Stimulated activated naive B cell treated with anti-CD40 and anti-IgM and Interleukin-4, amounts not matched to agents 10 μg/mL and 1 μg/mL and 100 μg/mL, for 72 hours (primary cell): ENCODE measurements around the gene MIEF1.
A peak's percentile ranks its signal among the peaks of the same experiment; 100 is the strongest.
"Not testable (repeated sequence)": the region's sequence is repeated elsewhere in the genome, so short reads cannot be mapped to it uniquely, and the experiment has no call there.

ENCODE experiments used
- ATAC-seq, 2 donors: fragments of 150-1000 bp; cut with Tn5 transposase; replicated peaks; 2 replicates each; pipeline ENCODE4 v1.10.0; 2021; ENCODE audit warnings: moderate library complexity in 1 of 2
- DNase-seq: peaks from one replicate; pipeline ENCODE4 v3.0.0; 2021
- H3K27ac Mint-ChIP-seq: one replicate; pipeline ENCODE4 v1.8.0; 2022; ENCODE audit warnings: mild to moderate bottlenecking, mixed read lengths
- H3K27me3 Mint-ChIP-seq, 2 donors: one replicate each; pipeline ENCODE4 v1.8.0; 2022; ENCODE audit warnings: mixed read lengths in 2 of 2
- H3K36me3 Mint-ChIP-seq, 2 donors: one replicate each; pipeline ENCODE4 v1.8.0; 2022; ENCODE audit warnings: mixed read lengths in 2 of 2, mild to moderate bottlenecking in 1 of 2
- H3K4me1 Mint-ChIP-seq, 2 donors: one replicate each; pipeline ENCODE4 v1.8.0; 2022; ENCODE audit warnings: mixed read lengths in 2 of 2, mild to moderate bottlenecking in 1 of 2
- H3K4me3 Mint-ChIP-seq, 2 donors: one replicate each; pipeline ENCODE4 v1.8.0; 2022; ENCODE audit warnings: mild to moderate bottlenecking in 2 of 2, mixed read lengths in 2 of 2, moderate library complexity in 1 of 2
- H3K9me3 Mint-ChIP-seq, 2 donors: one replicate each; pipeline ENCODE4 v1.8.0; 2022; ENCODE audit warnings: mixed read lengths in 2 of 2, mild to moderate bottlenecking in 1 of 2

The MIEF1 gene

DNA sequence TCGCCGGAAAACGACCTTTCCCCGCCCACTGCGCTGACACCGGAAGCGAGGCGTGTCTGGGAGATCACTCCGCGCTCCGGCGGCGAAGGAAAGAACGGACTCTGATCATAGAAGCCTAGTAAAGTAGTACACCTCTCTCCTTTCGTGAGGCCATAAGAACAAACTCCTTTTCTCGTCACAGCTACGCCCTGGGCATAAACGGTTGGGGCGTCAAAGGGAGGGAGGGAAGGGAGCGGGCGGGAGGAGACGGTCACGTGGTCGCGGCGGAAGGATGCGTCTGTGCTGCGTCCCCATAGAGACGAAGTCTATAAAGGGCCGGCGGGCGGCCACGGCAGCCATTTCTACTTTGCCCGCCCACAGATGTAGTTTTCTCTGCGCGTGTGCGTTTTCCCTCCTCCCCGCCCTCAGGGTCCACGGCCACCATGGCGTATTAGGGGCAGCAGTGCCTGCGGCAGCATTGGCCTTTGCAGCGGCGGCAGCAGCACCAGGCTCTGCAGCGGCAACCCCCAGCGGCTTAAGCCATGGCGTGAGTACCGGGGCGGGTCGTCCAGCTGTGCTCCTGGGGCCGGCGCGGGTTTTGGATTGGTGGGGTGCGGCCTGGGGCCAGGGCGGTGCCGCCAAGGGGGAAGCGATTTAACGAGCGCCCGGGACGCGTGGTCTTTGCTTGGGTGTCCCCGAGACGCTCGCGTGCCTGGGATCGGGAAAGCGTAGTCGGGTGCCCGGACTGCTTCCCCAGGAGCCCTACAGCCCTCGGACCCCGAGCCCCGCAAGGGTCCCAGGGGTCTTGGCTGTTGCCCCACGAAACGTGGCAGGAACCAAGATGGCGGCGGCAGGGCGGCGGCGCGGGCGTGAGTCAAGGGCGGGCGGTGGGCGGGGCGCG is 18.4 kb downstream of the MIEF1 start, which contains the start of gene ATF4:
ATF4 (plus strand) TSS at position 337 of the 880 bp plus-strand sequence. CDS start 884 bp downstream, outside the sequence.
- Mint-ChIP-seq H3K4me3 (peak within 1 kb of the TSS; percentile 85 to 99), H3K27me3 (no peaks in the 10 kb centered on the region), H3K9me3 (no peaks in the 10 kb centered on the region), H3K36me3 (peaks cover 61 to 62% of the 10 kb centered on the region in 2 donors), H3K27ac (peak within 1 kb of the TSS; percentile 97), H3K4me1 (peaks cover 45 to 69% of the 10 kb centered on the region in 2 donors)
- DNase-seq (peak; percentile 63), ATAC-seq (peak; percentile 31 to 35)

DNA sequence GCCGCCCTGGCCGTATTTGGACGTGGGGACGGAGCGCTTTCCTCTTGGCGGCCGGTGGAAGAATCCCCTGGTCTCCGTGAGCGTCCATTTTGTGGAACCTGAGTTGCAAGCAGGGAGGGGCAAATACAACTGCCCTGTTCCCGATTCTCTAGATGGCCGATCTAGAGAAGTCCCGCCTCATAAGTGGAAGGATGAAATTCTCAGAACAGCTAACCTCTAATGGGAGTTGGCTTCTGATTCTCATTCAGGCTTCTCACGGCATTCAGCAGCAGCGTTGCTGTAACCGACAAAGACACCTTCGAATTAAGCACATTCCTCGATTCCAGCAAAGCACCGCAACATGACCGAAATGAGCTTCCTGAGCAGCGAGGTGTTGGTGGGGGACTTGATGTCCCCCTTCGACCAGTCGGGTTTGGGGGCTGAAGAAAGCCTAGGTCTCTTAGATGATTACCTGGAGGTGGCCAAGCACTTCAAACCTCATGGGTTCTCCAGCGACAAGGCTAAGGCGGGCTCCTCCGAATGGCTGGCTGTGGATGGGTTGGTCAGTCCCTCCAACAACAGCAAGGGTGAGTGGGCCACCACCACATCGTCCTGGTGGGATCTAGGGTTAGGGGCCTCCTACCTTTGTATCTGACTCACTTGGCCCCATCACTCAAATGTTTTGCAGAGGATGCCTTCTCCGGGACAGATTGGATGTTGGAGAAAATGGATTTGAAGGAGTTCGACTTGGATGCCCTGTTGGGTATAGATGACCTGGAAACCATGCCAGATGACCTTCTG is 19.2 kb downstream of the MIEF1 start:
- ATAC-seq, H3K27me3 Mint-ChIP-seq, H3K9me3 Mint-ChIP-seq, DNase-seq: not testable (repeated sequence)
- peak overlapping the region; percentile 85 to 99 for H3K4me3 Mint-ChIP-seq
- H3K4me1 Mint-ChIP-seq = peaks cover 44 to 69% of the 10 kb centered on the region in 2 donors
- H3K36me3 Mint-ChIP-seq = peaks cover 60 to 61% of the 10 kb centered on the region in 2 donors
- peak overlapping the region; percentile 97 for H3K27ac Mint-ChIP-seq

DNA sequence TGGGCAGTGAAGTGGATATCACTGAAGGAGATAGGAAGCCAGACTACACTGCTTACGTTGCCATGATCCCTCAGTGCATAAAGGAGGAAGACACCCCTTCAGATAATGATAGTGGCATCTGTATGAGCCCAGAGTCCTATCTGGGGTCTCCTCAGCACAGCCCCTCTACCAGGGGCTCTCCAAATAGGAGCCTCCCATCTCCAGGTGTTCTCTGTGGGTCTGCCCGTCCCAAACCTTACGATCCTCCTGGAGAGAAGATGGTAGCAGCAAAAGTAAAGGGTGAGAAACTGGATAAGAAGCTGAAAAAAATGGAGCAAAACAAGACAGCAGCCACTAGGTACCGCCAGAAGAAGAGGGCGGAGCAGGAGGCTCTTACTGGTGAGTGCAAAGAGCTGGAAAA is 20.0 kb downstream of the MIEF1 start:
- DNase-seq, ATAC-seq, H3K27me3 Mint-ChIP-seq, H3K9me3 Mint-ChIP-seq: not testable (repeated sequence)
- Mint-ChIP-seq H3K36me3 (peaks cover 63 to 64% of the 10 kb centered on the region in 2 donors), H3K27ac (peak overlapping the region; percentile 97), H3K4me1 (peaks cover 47 to 73% of the 10 kb centered on the region in 2 donors), H3K4me3 (peak overlapping the region; percentile 85 to 99)

DNA sequence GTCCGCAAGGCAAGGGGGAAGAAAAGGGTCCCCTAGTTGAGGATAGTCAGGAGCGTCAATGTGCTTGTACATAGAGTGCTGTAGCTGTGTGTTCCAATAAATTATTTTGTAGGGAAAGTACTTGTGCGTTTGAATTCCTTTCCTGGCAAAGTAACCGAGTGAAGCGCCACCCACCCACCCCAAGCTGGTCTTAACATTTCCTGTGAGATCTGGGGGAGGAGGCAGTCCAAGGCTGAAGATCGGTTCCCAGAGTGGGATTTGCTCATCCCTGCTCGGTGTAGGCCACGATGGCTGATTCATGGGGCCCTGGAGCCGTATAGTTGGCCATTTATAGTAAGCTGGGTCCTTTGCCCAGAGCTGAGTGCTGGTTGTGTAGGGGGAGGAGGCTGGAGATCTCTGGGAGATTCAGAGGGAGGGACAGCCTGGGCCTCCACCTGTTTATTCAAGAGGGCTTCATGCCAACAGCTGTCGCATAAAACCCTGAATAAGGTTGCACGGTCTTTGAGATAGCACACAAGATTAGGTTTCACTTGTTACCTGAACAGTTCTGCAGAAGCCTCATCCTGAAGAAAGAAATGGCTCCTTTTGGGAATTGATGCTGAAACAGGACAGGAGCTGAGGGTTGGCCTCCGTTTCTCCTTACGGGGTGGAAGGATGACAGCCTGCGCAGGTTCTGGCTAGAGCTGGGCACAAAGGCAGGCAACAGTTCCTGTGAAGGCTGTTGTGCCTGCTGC is 20.6 kb downstream of the MIEF1 start:
- Mint-ChIP-seq H3K9me3 (peaks cover 0 to 1% of the 10 kb centered on the region in 2 donors), H3K4me3 (peak overlapping the region; percentile 85 to 99), H3K4me1 (peaks cover 49 to 80% of the 10 kb centered on the region in 2 donors), H3K27me3 (no peaks in the 10 kb centered on the region), H3K27ac (peak overlapping the region; percentile 97), H3K36me3 (peaks cover 63 to 69% of the 10 kb centered on the region in 2 donors)
- DNase-seq (no peak), ATAC-seq (no peak)

DNA sequence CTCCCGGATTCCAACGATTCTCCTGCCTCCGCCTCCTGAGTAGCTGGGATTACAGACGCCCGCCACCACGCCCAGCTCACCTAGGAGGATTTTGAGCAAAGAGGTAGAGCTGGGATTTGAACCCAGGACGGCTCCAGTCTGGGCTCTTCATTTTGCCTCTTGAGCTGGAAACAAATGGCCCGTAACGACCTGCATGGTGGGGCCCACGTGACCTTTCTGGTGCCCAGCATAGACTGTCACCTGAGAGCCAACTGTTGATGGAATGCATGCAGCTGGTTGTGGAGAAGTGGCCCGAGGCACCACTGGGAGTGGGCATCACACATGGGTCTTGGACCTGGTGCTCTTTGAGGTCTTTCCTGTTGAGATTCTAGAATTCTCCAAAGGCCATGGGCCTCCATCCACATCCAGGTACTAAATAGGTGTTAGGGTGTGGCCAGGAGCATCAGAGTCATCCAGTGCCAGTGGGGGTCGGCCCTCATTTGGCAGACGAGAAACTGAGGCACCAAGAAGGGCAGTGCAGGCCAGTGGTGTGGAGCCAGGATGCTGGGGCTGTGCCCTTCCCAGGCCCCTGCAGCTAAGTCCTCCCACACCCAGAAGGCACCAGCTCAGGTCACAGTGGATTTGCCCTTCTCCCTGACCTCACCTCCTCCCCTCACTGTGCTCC is 22.1 kb downstream of the MIEF1 start:
- no peak for ATAC-seq
- peaks cover 59 to 88% of the 10 kb centered on the region in 2 donors for H3K4me1 Mint-ChIP-seq
- DNase-seq = no peak
- H3K27ac Mint-ChIP-seq = peak overlapping the region; percentile 80
- peak overlapping the region; percentile 59 to 99 for H3K4me3 Mint-ChIP-seq
- H3K27me3 Mint-ChIP-seq = no peaks in the 10 kb centered on the region
- peaks cover 0 to 1% of the 10 kb centered on the region in 2 donors for H3K9me3 Mint-ChIP-seq
- H3K36me3 Mint-ChIP-seq = peaks cover 72 to 83% of the 10 kb centered on the region in 2 donors

DNA sequence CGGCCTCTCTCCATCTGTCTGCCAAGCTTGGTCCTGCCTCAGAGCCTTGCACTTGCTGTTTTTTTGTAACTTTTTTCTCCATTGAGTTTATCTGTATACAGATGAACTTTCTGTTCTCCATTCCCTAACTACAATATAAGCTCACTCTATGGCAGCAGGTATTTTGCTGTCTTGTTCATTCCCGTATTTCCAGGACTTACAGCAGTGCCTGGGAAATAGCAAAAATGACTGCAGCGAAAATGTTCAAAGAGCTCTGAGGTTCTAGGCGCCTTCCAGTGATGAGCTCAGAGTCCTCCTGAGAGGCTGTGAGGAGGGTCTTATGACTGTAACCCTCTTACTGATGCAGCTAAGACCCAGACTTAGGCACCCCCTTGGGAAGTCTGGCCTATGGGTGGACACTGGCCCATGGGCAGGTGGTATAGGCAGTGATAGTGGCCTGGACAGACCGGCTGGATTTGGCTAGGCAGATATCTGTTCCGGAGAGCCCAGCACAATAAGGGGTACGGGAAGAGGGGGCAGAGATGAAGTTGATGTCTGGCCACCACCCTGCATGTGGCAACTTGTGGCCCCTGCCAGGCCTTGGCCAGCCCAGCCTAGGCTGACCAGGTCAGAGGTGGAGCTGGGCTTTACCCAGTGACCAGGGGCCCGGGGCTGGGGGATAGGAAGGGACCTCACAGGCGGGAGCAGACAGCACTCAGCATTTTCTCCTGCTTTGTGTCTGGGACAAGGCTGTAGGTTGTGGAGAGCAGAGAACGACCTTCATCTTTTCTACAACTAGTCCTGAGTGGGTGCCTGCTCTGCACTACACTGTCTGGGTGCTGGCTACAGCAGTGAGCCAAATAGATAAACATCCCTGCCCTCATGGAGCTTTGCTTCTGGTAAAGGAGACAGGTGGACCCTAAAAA is 22.9 kb downstream of the MIEF1 start:
- Mint-ChIP-seq H3K4me3 (peak overlapping the region; percentile 59), H3K27me3 (no peaks in the 10 kb centered on the region), H3K4me1 (peaks cover 67 to 92% of the 10 kb centered on the region in 2 donors), H3K9me3 (peaks cover 0 to 1% of the 10 kb centered on the region in 2 donors), H3K27ac (peak overlapping the region; percentile 70), H3K36me3 (peaks cover 78 to 90% of the 10 kb centered on the region in 2 donors)
- ATAC-seq (no peak), DNase-seq (no peak)

DNA sequence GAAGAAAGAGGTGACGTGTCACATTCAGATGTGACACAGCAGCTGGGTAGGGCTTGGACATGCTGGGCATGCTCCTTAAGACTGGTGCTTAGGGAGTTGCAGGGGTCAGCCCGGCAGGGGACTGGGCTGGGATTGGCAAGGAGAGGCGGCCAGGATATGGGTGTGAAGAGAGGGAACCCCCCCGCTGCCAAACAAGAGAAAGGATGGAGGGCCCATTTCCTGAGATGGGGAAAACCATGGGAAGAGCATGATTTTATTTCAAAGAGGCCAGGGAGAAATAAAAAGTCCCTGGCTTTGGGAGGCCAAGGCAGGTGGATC is 23.5 kb downstream of the MIEF1 start:
- no peaks in the 10 kb centered on the region for H3K27me3 Mint-ChIP-seq
- peaks cover 71 to 92% of the 10 kb centered on the region in 2 donors for H3K4me1 Mint-ChIP-seq
- H3K27ac Mint-ChIP-seq = peak overlapping the region; percentile 38
- H3K4me3 Mint-ChIP-seq = peak overlapping the region in 1 of 2 donors; percentile 62
- H3K9me3 Mint-ChIP-seq = peaks cover 0 to 1% of the 10 kb centered on the region in 2 donors
- no peak for DNase-seq
- peaks cover 76 to 90% of the 10 kb centered on the region in 2 donors for H3K36me3 Mint-ChIP-seq
- ATAC-seq = no peak

DNA sequence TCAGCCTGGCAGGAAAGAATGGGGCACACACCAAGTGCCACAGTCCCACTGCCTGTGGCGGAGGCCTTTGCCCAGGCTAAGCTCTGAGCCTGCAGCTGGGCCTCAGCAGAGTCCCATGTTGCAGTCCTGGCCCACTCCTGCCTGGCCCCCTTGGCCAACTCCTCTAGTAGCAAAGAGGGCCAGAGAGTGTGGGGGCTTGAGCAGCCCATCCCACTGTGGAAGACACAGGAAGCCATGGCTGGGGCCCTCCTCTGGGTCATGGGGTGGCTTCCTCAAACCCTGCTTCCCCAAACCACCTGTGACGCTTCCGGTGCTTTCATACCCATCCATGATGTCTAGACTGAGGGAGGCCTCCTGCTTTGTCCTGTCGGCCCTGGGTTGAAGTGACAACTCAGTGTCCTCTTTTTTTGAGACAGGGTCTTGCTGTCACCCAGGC is 24.7 kb downstream of the MIEF1 start:
- DNase-seq (no peak), ATAC-seq (peak; percentile 17 to 35)
- peaks cover 68 to 88% of the 10 kb centered on the region in 2 donors for H3K36me3 Mint-ChIP-seq
- peaks cover 0 to 1% of the 10 kb centered on the region in 2 donors for H3K9me3 Mint-ChIP-seq
- H3K27me3 Mint-ChIP-seq = no peaks in the 10 kb centered on the region
- H3K4me3 Mint-ChIP-seq = peak overlapping the region in 1 of 2 donors; percentile 7
- peak overlapping the region; percentile 81 for H3K27ac Mint-ChIP-seq
- H3K4me1 Mint-ChIP-seq = peaks cover 76 to 97% of the 10 kb centered on the region in 2 donors

DNA sequence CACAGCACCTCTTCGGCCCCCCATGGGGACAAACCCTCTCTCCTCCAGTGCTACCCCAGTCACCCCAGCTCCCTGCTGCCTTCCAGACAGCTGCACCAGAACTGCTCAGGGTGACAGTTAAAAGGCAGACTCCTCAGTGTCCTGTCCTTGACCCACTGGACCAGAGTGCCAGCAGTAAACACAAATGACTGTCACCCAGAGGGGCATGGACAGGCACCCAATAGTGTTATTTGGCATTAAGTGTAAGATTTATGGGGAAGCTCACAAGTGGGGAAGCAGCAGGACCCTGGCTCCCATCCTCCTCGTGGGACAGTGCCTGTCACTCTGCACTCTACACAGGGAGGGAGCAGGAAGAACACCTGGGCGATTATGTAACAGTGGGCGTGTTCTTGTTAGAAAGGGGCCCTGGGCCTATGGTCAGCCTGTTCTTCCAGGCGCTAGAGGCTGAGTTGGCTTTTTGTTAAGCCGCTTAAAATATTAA is 25.4 kb downstream of the MIEF1 start:
- peaks cover 72 to 93% of the 10 kb centered on the region in 2 donors for H3K4me1 Mint-ChIP-seq
- H3K36me3 Mint-ChIP-seq = peaks cover 64 to 86% of the 10 kb centered on the region in 2 donors
- peak overlapping the region; percentile 81 for H3K27ac Mint-ChIP-seq
- H3K4me3 Mint-ChIP-seq = peak overlapping the region in 1 of 2 donors; percentile 23
- ATAC-seq (no peak), DNase-seq (no peak)
- no peaks in the 10 kb centered on the region for H3K27me3 Mint-ChIP-seq
- H3K9me3 Mint-ChIP-seq = peaks cover 0 to 1% of the 10 kb centered on the region in 2 donors

DNA sequence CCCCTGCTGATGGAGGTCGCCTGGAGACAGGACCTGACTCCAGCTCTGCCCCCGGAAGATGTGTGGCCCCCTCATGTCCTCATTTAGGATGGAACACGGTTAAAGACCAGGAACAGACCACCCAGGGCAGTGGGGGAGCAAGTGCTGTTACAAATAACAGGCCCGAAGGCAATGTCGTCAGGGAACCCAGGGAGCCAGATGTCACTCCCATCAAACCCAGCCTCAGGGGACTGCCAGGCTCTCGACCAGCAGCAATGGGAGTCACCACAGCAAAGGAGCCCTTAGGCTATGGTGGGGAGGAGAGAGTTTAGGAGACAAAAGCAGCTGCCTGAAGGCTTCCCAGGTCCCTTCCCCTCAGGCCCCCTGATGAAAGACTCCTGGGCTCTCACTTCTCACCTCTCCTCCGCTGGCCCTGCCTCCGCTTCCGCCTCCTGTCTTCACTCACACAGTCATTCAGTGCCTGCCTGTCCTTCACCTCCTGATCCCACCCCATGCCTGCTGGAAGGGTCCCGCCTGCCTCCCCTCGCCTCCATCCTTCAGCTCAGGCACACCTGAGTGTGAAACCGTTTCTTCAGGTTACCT is 26.1 kb downstream of the MIEF1 start:
- Mint-ChIP-seq H3K36me3 (peaks cover 58 to 81% of the 10 kb centered on the region in 2 donors), H3K4me1 (peaks cover 66 to 87% of the 10 kb centered on the region in 2 donors), H3K27ac (peak overlapping the region; percentile 89), H3K4me3 (peak overlapping the region; percentile 82 to 92), H3K27me3 (no peaks in the 10 kb centered on the region), H3K9me3 (peaks cover 0 to 1% of the 10 kb centered on the region in 2 donors)
- ATAC-seq (no peak), DNase-seq (no peak)

DNA sequence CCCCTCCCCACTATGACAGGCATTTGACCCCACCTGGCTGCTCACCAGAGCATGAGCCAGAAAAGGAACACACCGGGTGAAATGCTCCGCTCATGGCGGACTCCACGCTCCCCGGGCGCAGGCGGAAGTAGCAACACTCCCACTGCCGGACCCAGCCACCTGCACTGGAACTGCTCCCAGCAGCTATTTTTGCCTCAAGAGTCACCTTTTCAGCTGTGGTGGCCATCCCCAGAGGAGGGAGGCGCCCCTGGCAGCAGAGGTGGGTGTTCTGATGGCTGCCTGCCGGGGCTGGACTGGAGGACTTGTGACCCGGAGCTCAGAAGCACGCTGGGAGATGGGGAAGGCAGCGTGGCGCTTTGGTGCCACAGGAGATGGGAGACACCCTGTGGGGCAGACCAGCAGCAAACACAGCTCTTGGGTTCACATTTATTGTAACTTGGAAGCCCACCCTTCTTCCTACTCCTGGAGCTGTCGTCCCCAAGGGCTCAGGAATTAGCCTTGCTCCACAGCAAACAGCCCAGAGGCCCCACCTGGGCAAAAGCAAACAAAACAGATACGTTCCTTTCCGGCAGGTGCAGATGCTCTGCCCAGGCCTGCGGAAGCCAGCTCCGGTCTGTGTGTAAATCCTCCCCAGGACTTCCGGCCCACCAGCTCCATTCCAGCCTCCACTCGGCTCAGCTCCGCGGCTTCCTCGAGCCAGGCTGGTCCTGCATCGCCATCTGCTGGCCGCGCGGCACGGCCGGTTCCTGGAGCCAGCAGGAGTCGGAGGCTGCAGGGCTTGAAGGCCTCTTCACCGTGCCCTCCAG is 26.8 kb downstream of the MIEF1 start:
- Mint-ChIP-seq H3K4me3 (peak overlapping the region; percentile 82 to 92), H3K27me3 (no peaks in the 10 kb centered on the region), H3K9me3 (peaks cover 0 to 1% of the 10 kb centered on the region in 2 donors), H3K27ac (peak overlapping the region; percentile 89), H3K36me3 (peaks cover 53 to 77% of the 10 kb centered on the region in 2 donors), H3K4me1 (peaks cover 63 to 80% of the 10 kb centered on the region in 2 donors)
- DNase-seq = peak; percentile 78
- peak; percentile 41 to 44 for ATAC-seq
